Central memory CD4-positive, alpha-beta T cell (primary cell): ENCODE results near the gene BATF.
A peak's percentile ranks its signal among the peaks of the same experiment; 100 is the strongest.

ENCODE experiments used
- DNase-seq: peaks from one replicate; pipeline ENCODE4 v3.0.0; 2022

Gene BATF

DNA sequence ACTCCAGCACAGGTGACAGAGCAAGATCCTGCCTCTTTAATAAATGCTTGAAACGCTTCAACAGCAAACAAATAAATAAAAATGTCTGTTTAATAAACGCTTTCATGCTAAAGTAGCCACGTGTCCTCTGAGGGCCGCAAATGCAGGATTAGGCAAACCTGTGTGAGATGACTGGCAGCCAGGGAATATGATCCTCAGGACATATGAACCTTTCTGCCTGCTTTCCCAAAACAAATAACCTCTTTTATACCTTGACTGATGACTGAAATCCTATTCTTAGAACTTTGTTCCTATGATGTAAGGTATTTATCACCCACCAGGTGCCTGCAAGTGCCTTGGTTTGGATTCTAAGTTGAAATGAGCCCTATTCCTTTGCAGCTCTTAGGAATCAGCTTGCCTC lies 41.7 kb downstream of the BATF start:
- no peak for DNase-seq

DNA sequence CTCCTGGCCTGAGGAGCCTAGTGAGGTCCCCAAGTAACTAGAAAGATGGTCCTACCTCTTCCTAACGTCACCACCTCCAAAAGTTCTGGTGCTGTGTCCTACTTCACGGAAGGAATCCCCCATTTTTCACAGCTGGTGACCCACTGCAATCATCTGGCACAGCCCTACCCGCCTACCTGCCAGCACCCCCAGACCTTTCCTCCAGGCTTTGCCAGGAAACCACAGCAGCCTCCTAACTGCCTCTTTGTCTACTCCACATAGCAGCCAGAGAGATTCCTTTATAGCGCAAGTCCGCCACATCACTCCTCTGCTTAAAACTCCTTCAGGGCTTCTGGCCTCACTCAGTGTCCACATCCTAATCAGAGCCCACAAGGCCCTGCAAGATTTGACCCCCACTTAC lies 42.8 kb downstream of the BATF start:
- no peak for DNase-seq

DNA sequence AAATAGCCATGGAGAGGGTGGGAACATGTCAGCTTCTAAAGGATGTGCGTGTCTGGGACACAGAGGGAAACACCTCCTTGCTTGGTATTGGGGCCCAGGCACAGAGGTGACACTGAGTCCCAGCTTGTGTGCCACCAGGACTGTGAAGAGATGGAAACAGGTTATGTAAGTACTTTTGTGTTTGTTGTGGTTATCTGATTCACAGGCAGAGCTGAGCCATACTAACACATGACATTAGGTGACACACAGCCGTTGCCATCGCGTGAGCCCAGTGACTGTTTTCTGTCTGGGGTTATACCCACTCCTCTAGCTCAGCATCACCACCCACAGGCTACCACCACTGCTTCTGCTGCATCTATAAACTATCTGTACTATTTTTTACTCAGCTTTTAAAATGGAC lies 44.1 kb downstream of the BATF start:
- peak; percentile 69 for DNase-seq

DNA sequence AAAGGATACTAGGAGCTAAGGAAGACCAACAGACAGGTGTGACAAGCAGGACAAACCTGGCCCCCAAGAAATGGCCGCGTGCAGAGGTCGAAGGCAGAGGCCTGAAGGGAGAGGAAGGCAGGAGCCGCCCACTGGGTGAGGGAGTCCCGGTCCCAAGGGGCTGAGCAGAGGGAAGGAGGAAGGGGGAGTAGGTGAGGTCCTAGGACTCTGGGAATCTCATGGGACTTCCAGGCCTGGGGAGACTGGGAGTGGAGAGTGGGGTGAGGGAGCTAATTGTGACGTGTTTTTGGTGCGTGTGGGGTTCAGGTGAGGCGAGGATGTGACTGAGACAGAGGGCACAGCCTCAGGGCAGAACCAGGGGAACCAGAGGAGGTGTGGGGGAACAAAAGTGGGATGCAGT lies 44.5 kb downstream of the BATF start:
- DNase-seq = no peak

DNA sequence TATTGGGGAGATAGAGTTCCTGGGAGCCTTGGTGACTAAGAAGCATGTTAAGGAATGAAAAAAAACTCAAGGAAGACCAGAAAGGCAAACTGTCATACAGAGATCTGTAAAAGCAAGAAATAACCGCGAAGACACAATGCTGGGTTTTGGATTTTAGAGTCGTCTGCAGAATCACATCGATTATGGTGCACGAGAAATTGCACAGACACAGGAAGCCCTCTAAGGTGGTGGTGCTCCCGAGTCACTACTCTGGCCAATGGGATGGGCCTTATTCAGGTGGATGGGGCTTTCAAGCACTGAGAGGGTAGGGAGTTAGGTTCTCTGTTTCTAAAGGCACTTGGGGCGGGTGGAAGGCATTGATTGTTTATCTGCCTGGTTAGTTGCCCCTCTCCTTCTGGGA lies 45.9 kb downstream of the BATF start:
- no peak for DNase-seq

DNA sequence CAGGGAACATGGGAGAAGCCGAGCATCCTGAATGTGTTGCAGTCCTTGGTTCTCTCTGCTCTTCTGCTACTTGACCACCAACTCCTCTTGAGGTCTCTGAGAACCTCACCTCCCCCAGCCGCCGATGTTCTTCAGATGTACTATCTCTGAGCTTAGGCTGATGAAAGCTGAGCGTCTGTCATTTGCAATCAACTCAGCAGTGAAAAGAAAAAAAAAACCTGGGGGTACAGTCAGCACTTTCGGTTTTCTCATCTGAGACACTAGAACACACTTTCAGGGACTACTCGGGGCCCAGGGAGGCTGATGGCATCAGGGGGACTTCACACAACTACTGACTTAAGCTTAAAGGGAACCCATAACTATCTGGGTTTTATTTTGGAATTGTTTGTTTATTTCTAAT lies 46.5 kb downstream of the BATF start:
- no peak for DNase-seq

DNA sequence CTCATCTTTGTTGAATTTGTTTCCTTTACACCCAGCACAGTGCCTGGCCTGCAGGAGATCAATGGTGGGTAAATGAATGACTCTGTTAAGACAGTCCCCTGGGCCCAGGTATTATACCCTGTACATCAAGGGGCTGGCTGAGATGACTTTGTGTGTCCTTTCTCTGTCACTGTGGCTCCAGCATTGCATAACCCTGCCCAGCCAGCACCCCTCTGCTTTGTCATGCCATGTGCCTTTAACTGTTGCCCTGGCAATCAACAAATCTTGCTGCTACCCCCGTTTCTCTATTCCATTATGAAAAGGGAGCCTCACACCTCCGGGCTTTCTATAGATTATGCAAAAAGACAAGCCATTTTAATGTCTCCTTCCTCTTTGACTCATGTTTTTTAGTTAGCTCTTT lies 48.5 kb downstream of the BATF start:
- no peak for DNase-seq

DNA sequence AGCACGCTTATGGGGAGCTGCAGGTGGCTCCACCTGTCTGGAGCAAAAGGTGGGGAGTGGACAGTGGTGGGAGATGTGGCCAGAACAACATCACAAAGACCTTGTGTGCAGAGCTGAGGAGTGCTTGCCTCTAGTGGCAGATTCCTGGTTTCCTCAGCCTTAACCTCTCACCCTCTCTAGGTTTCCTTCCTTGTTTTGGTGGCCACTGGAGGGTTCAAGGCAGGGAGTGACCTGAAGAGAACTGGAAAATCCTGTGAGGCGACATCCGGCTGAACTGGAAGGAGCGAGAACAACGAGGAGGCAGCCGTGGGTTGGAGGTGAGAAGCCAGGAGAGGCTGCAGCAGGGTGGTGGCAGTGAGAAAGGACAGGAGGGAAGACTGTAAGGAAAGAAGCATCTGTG lies 49.8 kb downstream of the BATF start:
- no peak for DNase-seq

DNA sequence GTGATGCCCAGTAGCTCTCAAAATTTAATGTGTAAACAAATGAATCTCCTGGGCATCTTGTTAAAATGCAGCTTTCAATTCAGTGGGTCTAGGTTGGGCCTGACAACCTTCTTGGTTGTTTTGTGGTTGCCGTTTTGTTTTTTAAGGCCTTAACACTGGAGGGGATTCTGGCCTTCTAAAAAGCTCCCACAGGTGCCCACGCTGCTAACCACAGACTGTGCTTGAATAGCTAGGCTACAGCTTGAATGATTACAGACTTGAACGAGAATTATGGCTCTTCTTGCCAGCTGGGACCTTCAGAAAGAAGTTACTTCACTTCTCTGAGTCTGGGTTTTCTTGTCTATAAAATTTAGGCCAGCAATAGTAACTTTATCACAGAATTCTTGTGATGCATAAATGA lies 54.8 kb downstream of the BATF start:
- no peak for DNase-seq

DNA sequence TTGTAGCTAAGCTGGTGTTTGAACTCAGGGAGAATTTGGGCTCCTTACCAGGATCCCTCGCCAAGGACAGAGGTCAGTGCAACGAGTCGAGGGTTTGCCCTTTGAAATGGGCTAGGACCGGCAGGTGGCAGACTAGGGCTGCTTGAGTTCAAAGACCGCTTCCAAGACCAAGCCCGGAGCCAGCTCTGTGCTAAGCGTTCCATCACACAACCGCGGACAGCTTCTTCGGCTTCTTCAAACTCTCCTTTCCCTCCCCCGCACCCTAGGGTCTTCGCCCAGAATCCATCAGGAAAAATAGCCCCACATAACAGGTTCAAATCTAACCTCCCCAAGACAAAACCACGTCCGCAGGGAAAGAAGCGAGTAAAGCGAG lies 55.4 kb downstream of the BATF start:
- DNase-seq = peak; percentile 54

DNA sequence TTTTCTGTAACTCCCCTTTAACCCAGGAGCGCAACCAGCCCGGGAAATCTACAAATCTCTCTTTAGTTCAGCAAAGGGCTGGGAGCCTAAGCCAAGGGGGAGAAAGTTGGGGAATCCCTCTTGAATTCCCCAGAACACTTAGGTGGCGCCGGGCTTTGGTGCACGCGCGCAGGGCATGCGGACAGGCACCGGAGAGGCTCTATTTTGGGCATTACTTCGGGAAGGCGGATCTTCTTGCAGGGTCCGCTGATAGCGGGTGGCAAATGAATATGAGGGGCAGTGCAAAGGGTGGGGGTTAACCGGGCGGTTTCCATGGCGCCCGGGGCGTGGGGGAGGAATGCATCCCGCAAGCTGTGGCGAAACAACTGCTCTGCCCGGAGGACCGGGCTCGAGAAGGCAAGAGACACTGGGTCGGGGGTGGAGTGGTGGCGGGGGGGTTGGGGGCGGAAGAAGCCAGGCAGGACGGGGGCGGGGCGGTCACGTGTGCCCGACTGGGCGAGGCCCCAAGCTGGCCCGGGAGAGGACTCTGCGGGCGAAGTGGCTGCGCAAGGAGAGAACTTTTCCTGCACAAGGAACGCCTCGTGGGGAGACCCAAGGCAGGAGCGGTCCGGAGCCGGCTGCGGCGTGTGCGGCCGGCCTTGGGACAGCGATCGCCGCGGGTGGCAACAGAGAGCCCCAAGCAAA lies 56.0 kb downstream of the BATF start, which contains the start of gene FLVCR2:
TSS of gene FLVCR2 (plus strand) at position 519 of the 684 bp plus-strand sequence. CDS start 353 bp downstream, outside the sequence.
- DNase-seq = peak; percentile 52

DNA sequence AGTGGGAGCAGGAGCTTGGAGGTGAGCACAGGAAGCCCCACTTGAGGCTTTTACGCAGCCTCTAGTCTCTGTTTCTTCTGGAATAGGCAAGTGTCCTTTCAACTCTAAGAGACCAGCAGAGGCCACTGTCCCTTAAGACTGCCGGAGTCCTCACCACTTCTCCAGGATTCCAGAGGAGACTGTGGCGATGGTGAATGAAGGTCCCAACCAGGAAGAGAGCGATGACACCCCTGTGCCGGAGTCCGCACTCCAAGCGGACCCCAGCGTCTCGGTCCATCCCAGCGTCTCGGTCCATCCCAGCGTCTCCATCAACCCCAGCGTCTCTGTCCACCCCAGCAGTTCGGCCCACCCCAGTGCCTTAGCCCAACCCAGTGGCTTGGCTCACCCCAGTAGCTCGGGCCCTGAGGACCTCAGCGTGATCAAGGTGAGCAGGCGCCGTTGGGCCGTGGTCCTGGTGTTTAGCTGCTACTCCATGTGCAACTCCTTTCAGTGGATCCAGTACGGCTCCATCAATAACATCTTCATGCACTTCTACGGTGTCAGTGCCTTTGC lies 56.6 kb downstream of the BATF start:
- no peak for DNase-seq

DNA sequence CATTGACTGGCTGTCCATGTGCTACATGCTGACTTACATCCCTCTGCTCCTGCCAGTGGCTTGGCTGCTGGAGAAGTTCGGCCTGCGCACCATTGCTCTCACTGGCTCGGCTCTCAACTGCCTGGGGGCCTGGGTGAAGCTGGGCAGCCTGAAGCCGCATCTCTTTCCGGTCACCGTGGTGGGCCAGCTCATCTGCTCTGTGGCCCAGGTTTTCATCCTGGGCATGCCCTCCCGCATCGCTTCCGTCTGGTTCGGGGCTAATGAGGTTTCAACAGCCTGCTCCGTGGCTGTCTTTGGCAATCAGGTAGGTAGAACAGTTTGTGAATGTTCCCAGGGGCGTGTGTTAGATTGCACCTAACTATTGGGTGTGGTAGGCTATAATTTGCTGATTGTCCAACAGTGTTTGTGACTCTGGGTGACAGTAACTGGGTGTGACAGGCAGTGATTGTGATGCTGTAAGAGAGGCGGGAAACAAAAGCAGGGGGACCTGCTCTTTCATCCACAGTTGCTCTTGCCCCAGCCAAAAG lies 57.1 kb downstream of the BATF start:
- no peak for DNase-seq

DNA sequence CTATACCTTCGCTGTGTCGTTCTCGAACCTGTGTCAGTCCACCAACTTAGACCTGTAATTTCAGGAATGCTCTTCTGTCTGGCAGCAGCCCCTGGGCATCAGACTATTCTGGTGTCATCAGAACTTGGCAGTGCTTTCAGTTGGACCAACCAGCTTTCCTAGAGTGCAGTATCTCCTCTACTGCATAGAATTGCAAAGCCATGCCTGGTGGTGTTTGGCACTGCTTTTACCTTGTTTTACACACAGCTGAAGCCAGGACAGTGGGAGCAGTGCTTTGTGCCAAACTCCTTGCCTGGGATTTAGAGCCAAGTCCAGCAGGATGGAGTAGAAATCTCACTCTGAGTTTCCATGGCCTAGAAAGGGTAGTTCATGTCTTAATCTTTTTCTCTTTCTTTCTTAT lies 57.6 kb downstream of the BATF start:
- no peak for DNase-seq

DNA sequence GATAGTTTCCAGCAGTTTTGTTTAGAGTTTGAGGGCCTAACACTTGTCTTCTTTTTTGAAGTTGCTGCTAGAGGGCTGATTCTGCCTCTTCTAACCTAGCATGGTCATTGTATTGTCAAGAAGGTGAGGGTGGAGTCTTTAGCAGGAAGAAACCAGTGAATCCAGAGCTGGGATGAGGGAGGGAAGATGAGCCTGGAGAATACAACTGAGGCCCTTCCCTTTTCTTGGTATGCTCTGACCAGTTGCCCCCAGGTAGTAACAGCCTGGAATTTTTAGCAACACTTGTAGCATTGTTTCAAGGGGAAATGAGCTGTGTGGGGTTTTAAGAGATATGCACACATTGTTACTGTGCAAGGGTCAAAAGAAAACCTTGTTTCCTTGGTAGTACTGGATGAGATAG lies 65.1 kb downstream of the BATF start:
- no peak for DNase-seq

DNA sequence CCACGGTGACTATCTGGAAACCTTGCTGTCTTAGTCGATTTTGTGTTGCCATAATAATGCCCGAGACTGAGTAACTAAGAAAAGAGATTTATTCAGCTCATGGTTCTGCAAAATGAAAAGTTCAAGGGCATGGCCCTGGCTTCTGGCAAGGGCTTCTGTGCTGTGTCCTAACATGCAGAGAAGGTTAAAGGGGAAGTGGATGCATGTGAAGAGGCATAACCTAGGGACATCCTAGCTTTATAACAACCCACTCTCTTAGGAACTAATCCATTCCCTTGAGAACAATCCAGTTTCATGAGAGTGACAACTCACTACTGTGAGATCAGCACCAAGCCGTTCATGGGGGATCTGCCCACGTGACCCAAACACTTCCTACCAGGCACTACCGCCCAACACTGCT lies 67.7 kb downstream of the BATF start:
- no peak for DNase-seq

DNA sequence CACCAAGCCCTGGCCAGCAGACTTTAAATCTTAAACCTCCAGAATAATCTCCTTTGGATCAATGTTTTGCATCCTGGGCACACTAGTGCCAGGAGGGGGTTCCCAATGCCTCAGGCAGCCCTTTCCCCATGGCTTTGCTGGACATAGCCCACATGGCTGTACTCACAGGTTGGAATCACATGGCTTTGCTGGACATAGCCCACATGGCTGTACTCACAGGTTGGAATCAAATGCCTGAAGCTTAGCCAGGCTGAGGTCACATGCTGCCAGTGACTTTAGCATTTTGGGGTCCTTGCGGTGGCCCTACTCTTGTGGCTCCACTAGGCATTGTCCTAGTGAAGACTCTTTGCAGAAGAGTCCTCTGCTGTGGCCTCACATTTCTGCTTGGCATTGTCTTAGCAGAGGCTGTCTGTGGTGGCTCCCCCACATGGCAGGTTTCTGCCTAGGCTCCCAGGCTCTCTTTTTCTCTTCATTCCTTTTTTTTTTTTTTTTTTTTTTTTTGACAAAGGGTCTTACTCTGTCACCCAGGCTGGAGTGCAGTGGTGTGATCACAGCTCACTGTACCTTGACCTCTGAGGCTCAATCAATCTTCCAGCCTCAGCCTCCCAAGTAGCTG lies 69.2 kb downstream of the BATF start:
- DNase-seq = no peak

DNA sequence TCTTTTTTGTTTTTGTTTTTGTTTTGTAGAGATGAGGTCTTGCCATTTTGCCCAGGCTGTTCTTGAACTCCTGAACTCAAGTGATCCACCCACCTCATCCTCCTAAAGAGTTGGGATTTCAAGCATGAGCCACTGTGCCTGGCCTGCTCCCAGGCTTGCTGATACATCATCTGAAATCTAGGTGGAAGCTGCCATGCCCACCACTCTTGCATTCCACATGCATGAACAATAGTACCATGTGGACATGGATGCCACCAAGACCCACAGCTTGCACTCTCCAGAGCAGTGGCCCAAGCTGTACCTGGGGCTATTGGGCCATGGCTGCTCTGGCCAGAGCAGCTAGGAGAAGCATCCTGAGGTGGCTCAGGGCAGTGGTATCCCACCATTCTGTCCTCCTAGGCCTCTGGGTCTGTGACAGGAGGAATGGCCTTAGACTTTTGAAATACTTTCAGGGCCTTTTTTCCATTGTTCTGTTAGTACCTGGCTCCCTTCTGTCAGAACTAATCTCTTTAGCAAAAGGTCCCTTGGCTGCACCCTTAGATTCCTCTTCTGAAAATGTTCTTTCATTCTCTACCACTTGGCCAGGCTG lies 69.8 kb downstream of the BATF start:
- no peak for DNase-seq

DNA sequence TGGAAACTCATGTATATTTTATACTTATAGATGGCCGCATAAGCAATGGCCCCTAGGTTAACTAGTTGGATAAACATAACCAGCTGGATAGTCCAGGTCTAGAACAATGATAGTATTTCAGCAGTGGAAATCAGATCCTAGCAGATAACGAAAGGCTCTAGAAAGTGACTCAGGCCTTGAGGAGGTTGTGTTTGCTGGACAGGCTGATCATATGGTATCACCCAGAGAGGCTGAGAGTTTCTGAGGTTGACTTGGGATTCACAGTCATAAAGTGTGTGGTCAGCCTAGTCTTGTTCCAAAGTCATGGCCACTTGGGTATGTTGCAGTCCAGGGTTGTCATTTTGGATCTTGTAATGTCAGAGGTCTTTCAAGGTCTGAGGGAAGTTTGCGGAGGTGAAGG lies 73.0 kb downstream of the BATF start:
- no peak for DNase-seq
